Vagina (tissue), 2 donors: ENCODE measurements around the gene TNFAIP1. TPM values are rescaled to one million over a fixed set of nuclear protein-coding genes. Genes with fewer than 3 reads are reported as not detected.

ENCODE experiments used
- DNase-seq, 2 donors: peaks; one replicate each; pipeline ENCODE4 v3.0.0-alpha.2; 2017; ENCODE audit errors: extremely low spot score in 2 of 2
- H3K27ac ChIP-seq: fragments of 200-600 bp; sonication (generic); one replicate; pipeline ENCODE4 v1.5.1; 2019
- H3K27me3 ChIP-seq: fragments of 200-600 bp; sonication (generic); one replicate; pipeline ENCODE4 v1.5.1; 2019
- H3K36me3 ChIP-seq, 2 donors: fragments of 200-600 bp; sonication (generic); one replicate each; pipeline ENCODE4 v1.5.1; 2017 to 2019
- H3K4me1 ChIP-seq: fragments of 200-600 bp; sonication (generic); one replicate; pipeline ENCODE4 v1.5.1; 2019
- H3K4me3 ChIP-seq, 2 donors: fragments of 200-600 bp; sonication (generic); 1 replicate in 1 of 2; 2 replicates in 1 of 2; pipeline ENCODE4 v1.5.1; 2016 to 2019
- H3K9me3 ChIP-seq: fragments of 200-600 bp; sonication (generic); one replicate; pipeline ENCODE4 v1.5.1; 2019
- POLR2A ChIP-seq, 2 donors: fragments of 450-650 bp; IDR thresholded peaks; one replicate each; pipeline ENCODE4 v1.6.1; 2017; ENCODE audit warnings: antibody characterized with exemption in 2 of 2, mild to moderate bottlenecking in 2 of 2, moderate library complexity in 2 of 2
- POLR2AphosphoS5 ChIP-seq, 2 donors: sonication (generic); formaldehyde crosslinking; IDR thresholded peaks; one replicate each; pipeline ENCODE4 v1.9.0; 2017; ENCODE audit warnings: antibody characterized with exemption in 2 of 2, mild to moderate bottlenecking in 2 of 2, low read depth in 1 of 2; ENCODE audit not compliant: insufficient read depth in 1 of 2
- intact Hi-C: fragments of 100-400 bp; cut with DNase I; formaldehyde crosslinking; loops from one replicate; pipeline ENCODE4 v1.15.1; 2023
- total RNA-seq: library from RNA; depleted of rRNA; stranded (reverse); fragments of >200 nt; gene quantifications from one replicate; pipeline ENCODE4 v1.2.3, GENCODE V29; 2016
- TF ChIP-seq, protein P1 (sequence below), 3 experiments: fragments of 450-650 bp in 2 of 3; fragments of 200-600 bp in 1 of 3; sonication (generic) in 1 of 3; IDR thresholded peaks; one replicate each; pipeline ENCODE4 v1.5.1; 2017 to 2019; ENCODE audit warnings: antibody characterized with exemption in 3 of 3, mild to moderate bottlenecking in 2 of 3, moderate library complexity in 2 of 3

Gene TNFAIP1
- total RNA-seq, 1 donor from 2014 or later, result 27.3 TPM

DNA sequence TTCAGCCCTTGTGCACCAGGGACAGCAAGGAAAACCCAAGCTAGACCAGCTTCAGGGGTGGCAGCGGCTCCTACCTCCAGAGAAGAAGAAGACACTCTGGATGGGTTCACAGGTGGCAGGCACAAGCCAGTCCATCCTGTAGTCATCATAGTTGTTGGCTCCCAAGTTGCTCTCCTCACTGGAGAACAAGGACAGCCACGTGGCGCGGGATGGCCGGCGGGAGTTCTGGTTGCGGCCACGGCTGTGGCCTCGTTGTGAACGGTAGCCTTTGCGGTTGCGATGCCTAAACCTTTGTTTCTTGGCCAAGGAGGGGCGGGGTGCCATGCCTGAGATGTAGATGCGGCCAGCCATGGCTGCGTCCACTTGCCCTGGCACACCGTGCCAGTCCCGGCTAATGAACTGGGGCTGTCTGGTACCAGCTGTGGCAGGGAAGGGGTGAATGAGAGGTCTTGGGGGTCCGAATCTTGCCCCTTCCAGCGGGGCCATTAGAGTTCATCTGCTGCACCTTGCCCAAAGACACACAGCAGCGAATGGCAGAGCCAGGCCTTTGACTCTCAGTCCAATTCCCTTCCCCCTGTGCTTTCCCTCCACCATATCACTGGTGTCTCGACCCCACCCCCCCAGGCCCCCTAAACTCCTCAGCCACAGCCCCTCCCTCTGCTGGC is 32.2 kb downstream of the TNFAIP1 start:
- no peak overlapping the region for H3K4me3 ChIP-seq
- DNase-seq, result no peak
- H3K27ac ChIP-seq, result no peak overlapping the region
- peaks cover 0 to 12% of the 10 kb centered on the region in 2 donors for H3K36me3 ChIP-seq
- no peaks in the 10 kb centered on the region for H3K27me3 ChIP-seq
- intact Hi-C loops, result no loop called here
- no peaks in the 10 kb centered on the region for H3K9me3 ChIP-seq
- TF ChIP-seq POLR2A (IDR thresholded peaks at IDR 0.05) (no peak), POLR2AphosphoS5 (IDR thresholded peaks at IDR 0.05; ENCODE audit: insufficient read depth in 1 of 2, low read depth in 1 of 2) (no peak)
- TF ChIP-seq, protein P1, sequence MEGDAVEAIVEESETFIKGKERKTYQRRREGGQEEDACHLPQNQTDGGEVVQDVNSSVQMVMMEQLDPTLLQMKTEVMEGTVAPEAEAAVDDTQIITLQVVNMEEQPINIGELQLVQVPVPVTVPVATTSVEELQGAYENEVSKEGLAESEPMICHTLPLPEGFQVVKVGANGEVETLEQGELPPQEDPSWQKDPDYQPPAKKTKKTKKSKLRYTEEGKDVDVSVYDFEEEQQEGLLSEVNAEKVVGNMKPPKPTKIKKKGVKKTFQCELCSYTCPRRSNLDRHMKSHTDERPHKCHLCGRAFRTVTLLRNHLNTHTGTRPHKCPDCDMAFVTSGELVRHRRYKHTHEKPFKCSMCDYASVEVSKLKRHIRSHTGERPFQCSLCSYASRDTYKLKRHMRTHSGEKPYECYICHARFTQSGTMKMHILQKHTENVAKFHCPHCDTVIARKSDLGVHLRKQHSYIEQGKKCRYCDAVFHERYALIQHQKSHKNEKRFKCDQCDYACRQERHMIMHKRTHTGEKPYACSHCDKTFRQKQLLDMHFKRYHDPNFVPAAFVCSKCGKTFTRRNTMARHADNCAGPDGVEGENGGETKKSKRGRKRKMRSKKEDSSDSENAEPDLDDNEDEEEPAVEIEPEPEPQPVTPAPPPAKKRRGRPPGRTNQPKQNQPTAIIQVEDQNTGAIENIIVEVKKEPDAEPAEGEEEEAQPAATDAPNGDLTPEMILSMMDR (IDR thresholded peaks at IDR 0.05), result no peak
- H3K4me1 ChIP-seq, result peaks cover 7% of the 10 kb centered on the region

DNA sequence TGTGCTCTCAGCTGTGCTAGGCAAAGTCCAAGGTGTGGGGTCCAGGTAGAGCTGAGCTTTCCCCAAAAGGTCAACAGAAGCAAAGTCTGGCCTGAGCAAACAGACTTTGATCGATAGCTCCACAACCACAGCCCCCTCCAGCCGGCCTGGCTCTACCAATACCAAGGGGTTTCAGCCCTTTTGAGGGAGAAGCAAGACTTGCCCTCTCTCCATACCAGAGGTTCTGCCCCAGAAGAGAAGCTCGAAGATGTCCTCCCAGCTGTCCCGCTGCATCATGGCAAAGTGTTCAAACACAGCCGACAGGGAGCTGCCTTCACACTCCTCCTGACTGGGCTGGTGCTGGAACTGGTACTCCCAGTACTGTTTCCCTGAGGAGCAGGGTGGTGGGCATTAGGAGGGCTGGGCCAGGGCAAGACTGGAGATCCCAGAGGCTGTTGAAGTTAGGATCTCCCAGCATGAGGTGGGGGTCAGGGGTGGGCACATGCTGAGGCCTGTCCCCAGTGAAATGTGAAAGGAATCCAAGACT is 32.8 kb downstream of the TNFAIP1 start:
- Histone ChIP-seq H3K27me3 (no peaks in the 10 kb centered on the region), H3K9me3 (no peaks in the 10 kb centered on the region), H3K27ac (no peak overlapping the region), H3K4me1 (peaks cover 13% of the 10 kb centered on the region), H3K36me3 (peaks cover 0 to 6% of the 10 kb centered on the region in 2 donors), H3K4me3 (no peak overlapping the region)
- no peak for TF ChIP-seq POLR2AphosphoS5 (IDR thresholded peaks at IDR 0.05; ENCODE audit: insufficient read depth in 1 of 2, low read depth in 1 of 2)
- TF ChIP-seq, protein P1 (IDR thresholded peaks at IDR 0.05), result no peak
- no peak for TF ChIP-seq POLR2A (IDR thresholded peaks at IDR 0.05)
- no peak for DNase-seq
- intact Hi-C loops, result no loop called here

DNA sequence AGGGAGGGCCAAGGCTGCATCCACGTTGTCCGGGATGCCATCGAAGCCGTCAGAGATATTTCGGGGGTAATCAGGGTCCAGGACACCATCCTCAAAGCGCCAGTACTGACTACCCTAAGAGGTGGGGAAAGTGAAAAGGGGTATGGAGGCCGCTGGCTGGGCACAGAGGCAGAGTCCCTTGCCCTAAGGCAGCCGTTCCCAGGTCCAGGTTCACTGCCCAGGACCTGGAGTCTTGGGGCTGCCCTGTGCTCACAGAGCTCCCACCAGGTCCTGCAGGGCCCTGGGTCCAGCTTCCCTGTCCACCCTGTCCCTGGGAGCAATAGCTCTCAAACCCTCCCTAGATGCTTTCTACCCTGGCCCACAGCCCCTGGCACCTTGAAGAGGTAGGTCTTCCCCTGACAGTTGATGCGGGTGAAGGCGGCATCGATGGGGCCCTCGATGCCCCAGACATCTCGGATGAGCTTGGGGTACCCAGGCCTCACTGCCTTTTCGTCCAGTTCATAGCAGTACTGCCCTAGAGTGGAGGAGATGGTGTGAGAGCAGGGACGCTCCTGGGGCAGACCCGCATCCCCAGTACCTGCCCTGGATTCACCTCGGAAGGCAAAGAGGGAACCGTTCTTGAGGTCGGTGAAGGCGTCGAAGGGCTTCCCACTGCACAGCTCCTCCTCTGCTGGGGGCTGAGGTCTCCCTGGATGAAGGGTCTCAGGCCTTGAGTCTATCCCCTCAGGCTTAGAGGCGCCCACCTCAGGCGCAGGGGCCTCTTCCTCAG is 33.5 kb downstream of the TNFAIP1 start:
- H3K4me1 ChIP-seq, result peaks cover 17% of the 10 kb centered on the region
- no peak overlapping the region for H3K27ac ChIP-seq
- no peaks in the 10 kb centered on the region for H3K36me3 ChIP-seq
- TF ChIP-seq POLR2A (IDR thresholded peaks at IDR 0.05) (no peak), POLR2AphosphoS5 (IDR thresholded peaks at IDR 0.05; ENCODE audit: insufficient read depth in 1 of 2, low read depth in 1 of 2) (no peak)
- TF ChIP-seq, protein P1 (IDR thresholded peaks at IDR 0.05), result no peak
- no peak for DNase-seq
- H3K27me3 ChIP-seq, result no peaks in the 10 kb centered on the region
- no peaks in the 10 kb centered on the region for H3K9me3 ChIP-seq
- intact Hi-C loops, result no loop called here
- no peak overlapping the region for H3K4me3 ChIP-seq

DNA sequence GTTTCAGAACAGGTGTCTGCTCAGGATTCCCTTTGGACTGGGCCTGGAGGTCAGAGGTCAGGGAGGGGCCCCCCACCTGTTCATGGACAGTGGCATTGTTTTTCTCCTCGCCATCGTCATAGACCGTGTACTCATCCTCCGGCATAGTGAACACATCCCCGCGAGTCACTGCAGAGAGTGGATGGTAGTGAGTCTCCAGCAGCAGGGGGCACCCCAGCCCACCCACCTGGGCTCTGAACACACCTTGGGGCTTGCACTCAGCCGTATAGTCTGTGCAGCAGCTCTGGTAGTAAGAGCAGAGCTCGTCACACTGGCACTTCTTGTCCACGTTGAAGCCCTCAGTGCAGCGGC is 34.1 kb downstream of the TNFAIP1 start:
- H3K4me1 ChIP-seq, result peaks cover 17% of the 10 kb centered on the region
- no peaks in the 10 kb centered on the region for H3K27me3 ChIP-seq
- H3K9me3 ChIP-seq, result no peaks in the 10 kb centered on the region
- no peak for DNase-seq
- H3K27ac ChIP-seq, result no peak overlapping the region
- intact Hi-C loops, result no loop called here
- H3K36me3 ChIP-seq, result no peaks in the 10 kb centered on the region
- TF ChIP-seq POLR2A (IDR thresholded peaks at IDR 0.05) (no peak), POLR2AphosphoS5 (IDR thresholded peaks at IDR 0.05; ENCODE audit: insufficient read depth in 1 of 2, low read depth in 1 of 2) (no peak)
- TF ChIP-seq, protein P1 (IDR thresholded peaks at IDR 0.05), result no peak
- H3K4me3 ChIP-seq, result no peak overlapping the region
